Loucy (cell line): Measurements from ENCODE around the gene BROX.

Experiments
- H2AFZ ChIP-seq: fragments of 200-600 bp; sonication (generic); 2 replicates; pipeline ENCODE4 v1.6.0; 2016; ENCODE audit warnings: antibody characterized with exemption, mild to moderate bottlenecking, low read length, moderate library complexity
- H3F3A ChIP-seq: fragments of 200-600 bp; 2 replicates; pipeline ENCODE4 v1.6.0; 2016; ENCODE audit warnings: antibody characterized with exemption, low read depth, mild to moderate bottlenecking
- H3K27me3 ChIP-seq: fragments of 200-600 bp; sonication (generic); 2 replicates; pipeline ENCODE4 v1.6.1; 2014; ENCODE audit warnings: low read length, mild to moderate bottlenecking; ENCODE audit not compliant: insufficient read depth, poor library complexity, severe bottlenecking
- H3K36me3 ChIP-seq: fragments of 200-600 bp; sonication (generic); 2 replicates; pipeline ENCODE4 v1.6.1; 2016; ENCODE audit warnings: low read length; ENCODE audit not compliant: insufficient read depth
- H3K4me1 ChIP-seq: fragments of 200-600 bp; sonication (generic); 2 replicates; pipeline ENCODE4 v1.5.1; 2014; ENCODE audit warnings: low read length, mild to moderate bottlenecking; ENCODE audit not compliant: insufficient read depth, poor library complexity, severe bottlenecking
- H3K4me2 ChIP-seq: fragments of 200-600 bp; sonication (generic); 2 replicates; pipeline ENCODE4 v1.6.0; 2014; ENCODE audit warnings: antibody characterized with exemption, low read length, low read depth, mild to moderate bottlenecking; ENCODE audit not compliant: poor library complexity, severe bottlenecking
- H3K4me3 ChIP-seq: fragments of 200-600 bp; sonication (generic); 2 replicates; pipeline ENCODE4 v1.5.1; 2014; ENCODE audit warnings: low read length, mild to moderate bottlenecking, mixed read lengths; ENCODE audit not compliant: poor library complexity, severe bottlenecking
- H3K79me2 ChIP-seq: fragments of 200-600 bp; sonication (generic); 2 replicates; pipeline ENCODE4 v1.6.1; 2014; ENCODE audit warnings: low read length; ENCODE audit not compliant: insufficient read depth
- H3K9ac ChIP-seq: fragments of 200-600 bp; sonication (generic); 2 replicates; pipeline ENCODE4 v1.6.0; 2014; ENCODE audit warnings: mild to moderate bottlenecking, low read depth, low read length, moderate library complexity; ENCODE audit not compliant: poor library complexity, severe bottlenecking
- H3K9me2 ChIP-seq: fragments of 200-600 bp; sonication (generic); replicated peaks from 2 replicates; pipeline ENCODE4 v1.6.1; 2016; ENCODE audit warnings: low read depth, low read length, mixed read lengths
- H3K9me3 ChIP-seq: fragments of 200-600 bp; sonication (generic); 2 replicates; pipeline ENCODE4 v1.6.1; 2014; ENCODE audit warnings: mild to moderate bottlenecking, antibody characterized with exemption, low read length, low read depth; ENCODE audit not compliant: insufficient read depth
- H4K20me1 ChIP-seq: fragments of 200-600 bp; sonication (generic); 2 replicates; pipeline ENCODE4 v1.6.0; 2014; ENCODE audit warnings: antibody characterized with exemption, low read length, mild to moderate bottlenecking; ENCODE audit not compliant: insufficient read depth, poor library complexity, severe bottlenecking
- EZH2phosphoT487 ChIP-seq: fragments of 200-600 bp; IDR thresholded peaks from 2 replicates; pipeline ENCODE4 v1.6.1; 2018; ENCODE audit warnings: antibody characterized with exemption, mild to moderate bottlenecking, moderate library complexity, borderline replicate concordance
- TF ChIP-seq, protein P1 (sequence below): fragments of 200-600 bp; sonication (generic); conservative IDR thresholded peaks from 2 replicates; pipeline ENCODE4 v1.5.1; 2014; ENCODE audit warnings: mild to moderate bottlenecking, antibody characterized with exemption, low read length

The BROX gene

DNA sequence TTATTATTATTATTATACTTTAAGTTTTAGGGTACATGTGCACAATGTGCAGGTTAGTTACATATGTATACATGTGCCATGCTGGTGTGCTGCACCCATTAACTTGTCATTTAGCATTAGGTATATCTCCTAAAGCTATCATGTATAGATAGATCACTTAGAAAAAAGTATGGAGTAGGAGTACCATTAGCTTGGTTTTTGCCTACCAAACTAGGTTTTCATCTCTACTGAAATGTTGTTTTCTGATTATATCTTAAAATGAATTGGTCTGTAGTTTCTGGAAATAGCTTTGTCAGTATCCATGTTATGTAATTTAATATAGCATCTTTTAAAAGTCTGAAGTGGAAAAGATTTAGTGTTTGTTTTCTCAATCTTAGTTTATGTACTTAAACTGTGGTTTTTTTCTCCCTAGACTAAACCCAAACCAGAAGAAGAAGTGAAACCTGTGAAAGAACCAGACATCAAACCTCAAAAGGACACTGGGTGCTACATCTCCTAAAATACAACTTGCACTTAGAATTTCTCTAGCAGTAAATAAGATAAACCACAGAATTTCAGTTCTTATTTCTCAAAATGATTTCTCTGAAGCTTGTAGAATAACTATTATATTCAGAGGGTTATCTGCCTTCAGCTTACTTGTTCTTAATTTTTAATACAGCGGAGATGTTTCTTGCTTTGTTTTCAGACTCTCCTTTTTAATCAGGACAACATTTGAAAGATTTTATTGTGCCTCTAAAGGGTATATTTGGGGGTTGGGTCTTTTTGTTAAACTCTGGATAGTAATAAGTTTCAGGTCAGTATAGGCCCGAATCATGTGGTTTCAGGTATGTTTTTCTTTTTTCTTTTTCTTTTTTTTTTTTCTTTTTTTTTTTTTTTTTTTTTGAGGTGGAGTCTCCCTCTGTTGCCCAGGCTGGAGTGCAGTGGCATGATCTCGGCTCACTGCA is 20.1 kb downstream of the BROX start:
- Histone ChIP-seq H3K36me3 (peaks cover 73% of the 10 kb centered on the region; the same call in 1 of the 2 replicates), H2AFZ (no peak overlapping the region), H3K27me3 (no peaks in the 10 kb centered on the region), H3K79me2 (no peaks in the 10 kb centered on the region), H3K4me3 (no peak overlapping the region), H3K9me3 (no peaks in the 10 kb centered on the region), H4K20me1 (no peaks in the 10 kb centered on the region), H3K9ac (no peak overlapping the region), H3F3A (no peaks in the 10 kb centered on the region), H3K9me2 (no peaks in the 10 kb centered on the region), H3K4me1 (no peaks in the 10 kb centered on the region), H3K4me2 (no peak overlapping the region)
- no peak for TF ChIP-seq EZH2phosphoT487
- TF ChIP-seq, protein P1, sequence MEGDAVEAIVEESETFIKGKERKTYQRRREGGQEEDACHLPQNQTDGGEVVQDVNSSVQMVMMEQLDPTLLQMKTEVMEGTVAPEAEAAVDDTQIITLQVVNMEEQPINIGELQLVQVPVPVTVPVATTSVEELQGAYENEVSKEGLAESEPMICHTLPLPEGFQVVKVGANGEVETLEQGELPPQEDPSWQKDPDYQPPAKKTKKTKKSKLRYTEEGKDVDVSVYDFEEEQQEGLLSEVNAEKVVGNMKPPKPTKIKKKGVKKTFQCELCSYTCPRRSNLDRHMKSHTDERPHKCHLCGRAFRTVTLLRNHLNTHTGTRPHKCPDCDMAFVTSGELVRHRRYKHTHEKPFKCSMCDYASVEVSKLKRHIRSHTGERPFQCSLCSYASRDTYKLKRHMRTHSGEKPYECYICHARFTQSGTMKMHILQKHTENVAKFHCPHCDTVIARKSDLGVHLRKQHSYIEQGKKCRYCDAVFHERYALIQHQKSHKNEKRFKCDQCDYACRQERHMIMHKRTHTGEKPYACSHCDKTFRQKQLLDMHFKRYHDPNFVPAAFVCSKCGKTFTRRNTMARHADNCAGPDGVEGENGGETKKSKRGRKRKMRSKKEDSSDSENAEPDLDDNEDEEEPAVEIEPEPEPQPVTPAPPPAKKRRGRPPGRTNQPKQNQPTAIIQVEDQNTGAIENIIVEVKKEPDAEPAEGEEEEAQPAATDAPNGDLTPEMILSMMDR, result no peak

- no peaks in the 10 kb centered on the region for H3K4me1 ChIP-seq
- TF ChIP-seq, protein P1, result no peak
- no peak for TF ChIP-seq EZH2phosphoT487
- H3K79me2 ChIP-seq, result no peaks in the 10 kb centered on the region
- H4K20me1 ChIP-seq, result no peaks in the 10 kb centered on the region
- H3K4me3 ChIP-seq, result no peak overlapping the region
- H3K9ac ChIP-seq, result no peak overlapping the region
- no peak overlapping the region for H3K4me2 ChIP-seq
- no peaks in the 10 kb centered on the region for H3K27me3 ChIP-seq
- H3K36me3 ChIP-seq, result peaks cover 51% of the 10 kb centered on the region; the same call in 1 of the 2 replicates
- no peaks in the 10 kb centered on the region for H3K9me2 ChIP-seq
- H3K9me3 ChIP-seq, result no peaks in the 10 kb centered on the region
- no peaks in the 10 kb centered on the region for H3F3A ChIP-seq
- no peak overlapping the region for H2AFZ ChIP-seq
Observed at GRCh38 chr1:222734740-222735139, 22.4 kb downstream of the BROX start.

DNA sequence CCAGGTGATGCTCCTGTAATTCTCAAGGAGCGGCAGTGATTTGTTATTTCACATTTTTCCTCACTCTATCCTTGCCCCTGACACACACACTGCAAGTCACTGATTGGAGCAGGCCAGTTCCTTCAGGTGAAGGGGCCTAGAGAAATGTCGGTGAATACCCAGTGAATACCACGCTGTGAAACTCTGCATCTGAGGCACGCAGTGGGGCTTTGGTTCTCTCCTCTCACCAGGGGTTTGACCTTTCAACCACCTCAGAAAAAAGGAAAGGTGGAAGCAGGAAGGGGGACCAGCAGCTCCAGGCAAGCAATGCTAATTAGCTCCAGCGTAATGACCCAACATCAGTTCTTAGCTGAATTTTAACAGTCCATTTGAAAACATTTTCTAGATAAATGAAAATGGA is 24.1 kb downstream of the BROX start:
- H3K9ac ChIP-seq, result no peak overlapping the region
- no peaks in the 10 kb centered on the region for H4K20me1 ChIP-seq
- H3F3A ChIP-seq, result no peaks in the 10 kb centered on the region
- no peaks in the 10 kb centered on the region for H3K9me2 ChIP-seq
- no peaks in the 10 kb centered on the region for H3K79me2 ChIP-seq
- peaks cover 35% of the 10 kb centered on the region; the same call in 1 of the 2 replicates for H3K36me3 ChIP-seq
- H3K4me1 ChIP-seq, result no peaks in the 10 kb centered on the region
- H3K4me3 ChIP-seq, result no peak overlapping the region
- no peak overlapping the region for H2AFZ ChIP-seq
- TF ChIP-seq EZH2phosphoT487, result no peak
- TF ChIP-seq, protein P1, result no peak
- no peaks in the 10 kb centered on the region for H3K9me3 ChIP-seq
- no peaks in the 10 kb centered on the region for H3K27me3 ChIP-seq
- no peak overlapping the region for H3K4me2 ChIP-seq
